GM23248 (cell line): ENCODE results near the gene MGAT4B. TPM values are rescaled to one million over a fixed set of nuclear protein-coding genes. Genes with fewer than 3 reads are reported as not detected.

Experiments used
- DNase-seq: peaks from one replicate; pipeline ENCODE4 v3.0.0-alpha.2; 2015
- H2AFZ ChIP-seq: fragments of 200-600 bp; sonication (generic); 2 replicates; pipeline ENCODE4 v1.6.1; 2016; ENCODE audit warnings: antibody characterized with exemption
- H3F3A ChIP-seq: fragments of 200-600 bp; sonication (generic); 2 replicates; pipeline ENCODE4 v1.6.1; 2016; ENCODE audit warnings: mild to moderate bottlenecking, antibody characterized with exemption, mixed run types; ENCODE audit not compliant: insufficient read depth
- H3K27ac ChIP-seq: fragments of 200-600 bp; sonication (generic); 2 replicates; pipeline ENCODE4 v1.5.1; 2016; ENCODE audit warnings: mild to moderate bottlenecking
- H3K27me3 ChIP-seq: fragments of 200-600 bp; sonication (generic); replicated peaks from 2 replicates; pipeline ENCODE4 v1.6.1; 2016; ENCODE audit warnings: mild to moderate bottlenecking; ENCODE audit not compliant: insufficient read depth
- H3K36me3 ChIP-seq: fragments of 200-600 bp; sonication (generic); 2 replicates; pipeline ENCODE4 v1.6.1; 2016; ENCODE audit warnings: low read depth, mild to moderate bottlenecking
- H3K4me1 ChIP-seq: fragments of 200-600 bp; sonication (generic); 2 replicates; pipeline ENCODE4 v1.6.1; 2016; ENCODE audit warnings: mild to moderate bottlenecking; ENCODE audit not compliant: insufficient read depth
- H3K4me2 ChIP-seq: fragments of 200-600 bp; sonication (generic); one replicate; pipeline ENCODE4 v1.6.1; 2016; ENCODE audit warnings: mild to moderate bottlenecking; ENCODE audit not compliant: unreplicated experiment
- H3K4me3 ChIP-seq: fragments of 200-600 bp; sonication (generic); 2 replicates; pipeline ENCODE4 v1.5.1; 2016; ENCODE audit warnings: mild to moderate bottlenecking
- H3K79me2 ChIP-seq: fragments of 200-600 bp; sonication (generic); 2 replicates; pipeline ENCODE4 v1.6.1; 2016; ENCODE audit warnings: mild to moderate bottlenecking; ENCODE audit not compliant: insufficient read depth
- H3K9ac ChIP-seq: fragments of 200-600 bp; sonication (generic); 2 replicates; pipeline ENCODE4 v1.6.1; 2016; ENCODE audit warnings: mild to moderate bottlenecking
- H3K9me2 ChIP-seq: fragments of 200-600 bp; sonication (generic); 2 replicates; pipeline ENCODE4 v1.6.1; 2016; ENCODE audit warnings: mixed run types, mild to moderate bottlenecking, moderate library complexity; ENCODE audit not compliant: insufficient read depth
- H3K9me3 ChIP-seq: fragments of 200-600 bp; sonication (generic); one replicate; pipeline ENCODE4 v1.6.1; 2017; ENCODE audit warnings: low read depth
- H4K20me1 ChIP-seq: fragments of 200-600 bp; sonication (generic); 2 replicates; pipeline ENCODE4 v1.6.0; 2016; ENCODE audit not compliant: insufficient read depth
- EZH2 ChIP-seq: fragments of 200-600 bp; sonication (generic); IDR thresholded peaks from 2 replicates; pipeline ENCODE4 v1.6.1; 2018; ENCODE audit warnings: antibody characterized with exemption, mild to moderate bottlenecking; ENCODE audit not compliant: insufficient read depth, poor library complexity, severe bottlenecking
- EZH2phosphoT487 ChIP-seq: fragments of 200-600 bp; sonication (generic); IDR thresholded peaks from 2 replicates; pipeline ENCODE4 v1.6.1; 2018; ENCODE audit warnings: antibody characterized with exemption, moderate library complexity, mild to moderate bottlenecking, low read depth; ENCODE audit not compliant: insufficient read depth
- WGBS, 2 experiments: methylation state at CpG; one replicate each; pipeline ENCODE4 v1.1.6; 2015 to 2017; ENCODE audit warnings: low lambda C conversion rate in 2 of 2, low coverage in 1 of 2; ENCODE audit errors: missing lambda C conversion rate in 2 of 2; 5-methylcytosine and 5-hydroxymethylcytosine counted together
- in situ Hi-C: fragments of 300-500 bp; cut with MboI; formaldehyde crosslinking; loops from 2 replicates; pipeline ENCODE4 v1.15.0; 2020
- polyA plus RNA-seq: library from polyadenylated mRNA; unstranded; fragments of >200 nt; fragmentation: Nextera tagmentation; extraction: Ambion mirVana; gene quantifications from 2 replicates; pipeline ENCODE4 v1.2.1, GENCODE V29; 2016
- total RNA-seq: library from RNA; depleted of rRNA; stranded (reverse); fragments of >200 nt; shearing (Covaris generic); gene quantifications from 2 replicates; pipeline ENCODE4 v1.2.3, GENCODE V29; 2014

Gene MGAT4B
- total and polyA plus RNA-seq, 2 experiments from 2014 or later = 28.0 to 143 TPM

DNA sequence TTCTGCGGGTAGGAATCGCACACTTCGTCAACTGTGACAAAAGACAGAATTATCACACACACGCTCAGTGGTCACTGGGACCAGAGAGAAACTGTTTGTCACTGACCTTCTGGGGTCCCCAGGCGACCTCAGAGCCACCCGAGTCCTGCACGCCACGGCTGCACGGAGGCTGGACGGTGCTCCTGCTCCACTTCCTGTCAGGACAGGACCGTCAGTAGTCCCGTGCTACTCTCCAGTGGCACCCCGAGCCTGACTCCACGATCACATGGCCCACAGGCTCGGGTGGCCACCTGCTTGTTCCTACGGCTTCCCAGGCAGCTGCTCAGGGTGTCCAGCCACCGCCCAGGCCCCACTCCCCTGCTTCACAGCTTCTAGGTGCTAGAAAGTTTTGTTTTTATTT lies 34.1 kb upstream of the MGAT4B start:
- Histone ChIP-seq H3K79me2 (no peaks in the 10 kb centered on the region), H3K4me3 (no peak overlapping the region), H3K9ac (no peak overlapping the region), H3K9me2 (no peaks in the 10 kb centered on the region), H3K27ac (no peak overlapping the region), H3K36me3 (peaks cover 31% of the 10 kb centered on the region), H3K9me3 (no peaks in the 10 kb centered on the region), H3K4me2 (no peak overlapping the region), H3K27me3 (no peaks in the 10 kb centered on the region), H4K20me1 (no peaks in the 10 kb centered on the region), H3K4me1 (no peaks in the 10 kb centered on the region), H3F3A (peaks cover 23% of the 10 kb centered on the region), H2AFZ (no peak overlapping the region)
- WGBS, 2 experiments = 87 to 92% methylated on average over 17 of the region's 17 CpGs
- no peak for DNase-seq
- in situ Hi-C loops = no loop called here
- no peak for TF ChIP-seq EZH2
- TF ChIP-seq EZH2phosphoT487 = no peak

DNA sequence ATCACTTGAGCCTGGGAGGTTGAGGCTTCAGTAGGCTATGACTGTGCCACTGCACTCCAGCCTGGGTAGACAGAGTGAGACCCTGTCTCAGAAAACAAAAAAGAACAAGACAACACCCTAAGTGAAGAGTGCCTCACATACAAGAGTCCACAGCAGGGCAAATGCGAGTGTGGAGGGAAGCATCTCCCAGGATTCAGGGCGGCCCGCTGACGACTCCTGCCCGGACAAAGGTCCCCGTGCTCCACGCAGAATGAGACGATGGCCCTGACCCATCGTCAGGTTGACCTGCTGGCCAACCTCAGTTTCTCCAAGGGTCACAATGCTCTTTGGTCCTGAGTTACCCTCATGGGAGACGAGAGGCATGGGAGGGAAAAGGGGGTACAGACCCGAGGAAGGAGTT lies 33.7 kb upstream of the MGAT4B start:
- Histone ChIP-seq H3K79me2 (no peaks in the 10 kb centered on the region), H3K4me2 (no peak overlapping the region), H3K4me1 (no peaks in the 10 kb centered on the region), H3F3A (peaks cover 25% of the 10 kb centered on the region), H3K27me3 (no peaks in the 10 kb centered on the region), H4K20me1 (no peaks in the 10 kb centered on the region), H3K4me3 (no peak overlapping the region), H3K9me3 (no peaks in the 10 kb centered on the region), H2AFZ (no peak overlapping the region), H3K27ac (no peak overlapping the region), H3K9me2 (no peaks in the 10 kb centered on the region), H3K36me3 (peaks cover 28% of the 10 kb centered on the region), H3K9ac (no peak overlapping the region)
- in situ Hi-C loops = no loop called here
- TF ChIP-seq EZH2phosphoT487 (no peak), EZH2 (no peak)
- 95% methylated on average over 11 of the region's 11 CpGs for WGBS, 2 experiments
- DNase-seq = no peak

DNA sequence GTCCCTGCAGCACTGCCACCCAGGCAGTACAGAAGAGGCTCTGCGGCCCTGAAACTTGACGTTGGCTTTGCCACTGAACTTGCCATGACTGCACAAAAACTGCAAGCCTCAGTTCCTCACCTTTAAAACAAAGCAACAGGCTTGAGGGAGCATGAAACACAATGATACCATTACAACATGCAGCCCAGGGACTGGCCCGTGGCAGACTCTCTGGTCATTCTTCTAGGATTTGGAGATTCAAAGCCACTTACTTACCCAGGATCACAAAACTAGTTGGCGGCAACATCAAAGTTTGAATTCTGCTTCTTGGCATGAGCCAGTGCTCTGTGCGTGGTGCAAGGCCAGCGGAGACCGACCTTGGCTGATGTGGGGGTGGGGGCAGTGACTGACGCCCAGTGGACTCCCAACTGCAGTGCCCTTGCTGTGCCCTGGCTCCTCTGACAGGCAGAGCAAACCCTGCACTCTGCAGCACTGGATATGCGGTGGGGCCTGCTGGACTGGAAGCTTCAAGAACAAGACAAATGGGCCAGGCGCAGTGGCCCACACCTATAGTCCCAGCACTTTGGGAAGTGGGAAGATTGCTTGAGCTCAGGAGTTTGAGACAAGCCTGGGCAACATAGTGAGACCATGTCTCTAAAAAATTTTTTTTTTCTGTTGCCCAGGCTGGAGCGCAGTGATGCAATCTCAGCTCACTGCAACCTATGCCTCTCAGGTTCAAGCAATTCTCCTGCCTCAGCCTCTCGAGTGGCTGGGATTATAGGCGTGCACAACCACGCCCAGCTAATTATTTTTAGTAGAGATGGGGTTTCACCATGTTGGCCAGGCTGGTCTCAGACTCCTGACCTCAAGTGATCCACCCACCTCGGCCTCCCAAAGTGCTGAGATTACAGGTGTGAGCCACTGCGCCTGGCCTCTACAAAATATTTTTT lies 32.9 kb upstream of the MGAT4B start:
- no peaks in the 10 kb centered on the region for H3K9me3 ChIP-seq
- no peaks in the 10 kb centered on the region for H4K20me1 ChIP-seq
- no peaks in the 10 kb centered on the region for H3K79me2 ChIP-seq
- H3K9ac ChIP-seq = no peak overlapping the region
- no peaks in the 10 kb centered on the region for H3K27me3 ChIP-seq
- DNase-seq = no peak
- no peaks in the 10 kb centered on the region for H3K9me2 ChIP-seq
- no peaks in the 10 kb centered on the region for H3K4me1 ChIP-seq
- TF ChIP-seq EZH2 (no peak), EZH2phosphoT487 (no peak)
- H3K4me2 ChIP-seq = no peak overlapping the region
- H3K4me3 ChIP-seq = no peak overlapping the region
- peaks cover 25% of the 10 kb centered on the region for H3K36me3 ChIP-seq
- H3K27ac ChIP-seq = no peak overlapping the region
- in situ Hi-C loops = no loop called here
- peaks cover 25% of the 10 kb centered on the region for H3F3A ChIP-seq
- no peak overlapping the region for H2AFZ ChIP-seq
- 85 to 86% methylated on average over 16 of the region's 16 CpGs for WGBS, 2 experiments

DNA sequence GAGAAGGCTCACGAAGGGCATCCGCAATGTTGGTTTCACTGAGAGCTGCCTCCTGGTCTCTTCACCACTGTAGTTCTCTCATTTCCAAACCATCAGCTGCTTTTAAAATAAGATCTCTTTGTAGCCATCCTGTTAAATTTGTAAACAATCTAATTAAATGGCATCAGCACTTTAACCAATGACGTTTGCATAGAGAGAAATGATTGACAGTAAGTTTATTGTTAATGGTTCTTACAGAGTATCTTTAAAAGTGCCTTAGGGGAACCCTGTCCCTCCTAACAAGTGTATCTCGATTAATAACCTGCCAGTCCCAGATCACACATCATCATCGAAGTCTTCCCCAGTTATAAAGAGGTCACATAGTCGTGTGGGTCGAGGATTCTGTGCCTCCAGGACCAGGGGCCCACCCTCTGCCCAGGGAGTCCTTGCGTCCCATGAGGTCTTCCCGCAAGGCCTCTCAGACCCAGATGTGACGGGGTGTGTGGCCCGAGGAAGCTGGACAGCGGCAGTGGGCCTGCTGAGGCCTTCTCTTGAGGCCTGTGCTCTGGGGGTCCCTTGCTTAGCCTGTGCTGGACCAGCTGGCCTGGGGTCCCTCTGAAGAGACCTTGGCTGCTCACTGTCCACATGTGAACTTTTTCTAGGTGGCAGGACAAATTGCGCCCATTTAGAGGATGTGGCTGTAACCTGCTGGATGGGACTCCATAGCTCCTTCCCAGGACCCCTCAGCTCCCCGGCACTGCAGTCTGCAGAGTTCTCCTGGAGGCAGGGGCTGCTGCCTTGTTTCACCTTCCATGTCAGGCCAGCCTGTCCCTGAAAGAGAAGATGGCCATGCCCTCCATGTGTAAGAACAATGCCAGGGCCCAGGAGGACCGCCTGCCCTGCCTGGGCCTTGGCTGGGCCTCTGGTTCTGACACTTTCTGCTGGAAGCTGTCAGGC lies 30.7 kb upstream of the MGAT4B start:
- H3K79me2 ChIP-seq = 0 out of 2 replicates have a peak, but pooled peaks cover 9% of the 10 kb centered on the region
- TF ChIP-seq EZH2 (no peak), EZH2phosphoT487 (no peak)
- H3K4me2 ChIP-seq = no peak overlapping the region
- H4K20me1 ChIP-seq = no peaks in the 10 kb centered on the region
- no peaks in the 10 kb centered on the region for H3K9me2 ChIP-seq
- in situ Hi-C loops = no loop called here
- no peak overlapping the region for H3K9ac ChIP-seq
- WGBS, 2 experiments = 85% methylated on average over 15 of the region's 15 CpGs
- no peak overlapping the region for H3K4me3 ChIP-seq
- no peaks in the 10 kb centered on the region for H3K4me1 ChIP-seq
- no peak for DNase-seq
- H3K9me3 ChIP-seq = no peaks in the 10 kb centered on the region
- H3K27ac ChIP-seq = 0 out of 2 replicates have a peak overlapping the region, but pooled peaks have one; percentile 24
- no peak overlapping the region for H2AFZ ChIP-seq
- peaks cover 32% of the 10 kb centered on the region for H3F3A ChIP-seq
- H3K27me3 ChIP-seq = no peaks in the 10 kb centered on the region
- H3K36me3 ChIP-seq = peaks cover 42% of the 10 kb centered on the region
